NB4 (cell line): ENCODE data around the gene OVAAL.

Experiments used
- MYC ChIP-seq: IDR thresholded peaks from 2 replicates; pipeline ENCODE4 v1.6.1; 2011; ENCODE audit warnings: low read depth, low read length
- POLR2A ChIP-seq: IDR thresholded peaks from 2 replicates; pipeline ENCODE4 v1.6.1; 2011; ENCODE audit warnings: mild to moderate bottlenecking; ENCODE audit not compliant: insufficient read length; ENCODE audit errors: extremely low read depth
- TF ChIP-seq, protein P1 (sequence below): IDR thresholded peaks from one replicate; pipeline ENCODE4 v1.5.1; 2012; ENCODE audit warnings: low read depth, low read length
- TF ChIP-seq, protein P2 (sequence below): IDR thresholded peaks from 2 replicates; pipeline ENCODE4 v1.6.1; 2011; ENCODE audit warnings: low read depth, low read length

DNA sequence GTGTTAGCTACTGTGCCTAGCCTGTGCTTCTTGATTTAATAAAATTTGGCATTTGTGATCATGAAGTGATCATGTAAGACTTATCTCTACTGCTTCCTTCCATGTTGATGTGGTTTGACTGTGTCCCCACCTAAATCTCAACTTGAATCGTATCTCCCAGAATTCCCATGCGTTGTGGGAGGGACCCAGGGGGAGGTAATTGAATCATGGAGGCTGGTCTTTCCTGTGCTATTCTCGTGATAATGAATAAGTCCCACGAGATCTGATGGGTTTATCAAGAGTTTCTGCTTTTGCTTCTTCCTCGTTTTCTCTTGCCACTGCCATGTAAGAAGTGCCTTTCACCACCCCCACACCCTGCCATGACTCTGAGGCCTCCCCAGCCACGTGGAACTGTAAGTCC, at the start of gene OVAAL:
- TF ChIP-seq, protein P1, sequence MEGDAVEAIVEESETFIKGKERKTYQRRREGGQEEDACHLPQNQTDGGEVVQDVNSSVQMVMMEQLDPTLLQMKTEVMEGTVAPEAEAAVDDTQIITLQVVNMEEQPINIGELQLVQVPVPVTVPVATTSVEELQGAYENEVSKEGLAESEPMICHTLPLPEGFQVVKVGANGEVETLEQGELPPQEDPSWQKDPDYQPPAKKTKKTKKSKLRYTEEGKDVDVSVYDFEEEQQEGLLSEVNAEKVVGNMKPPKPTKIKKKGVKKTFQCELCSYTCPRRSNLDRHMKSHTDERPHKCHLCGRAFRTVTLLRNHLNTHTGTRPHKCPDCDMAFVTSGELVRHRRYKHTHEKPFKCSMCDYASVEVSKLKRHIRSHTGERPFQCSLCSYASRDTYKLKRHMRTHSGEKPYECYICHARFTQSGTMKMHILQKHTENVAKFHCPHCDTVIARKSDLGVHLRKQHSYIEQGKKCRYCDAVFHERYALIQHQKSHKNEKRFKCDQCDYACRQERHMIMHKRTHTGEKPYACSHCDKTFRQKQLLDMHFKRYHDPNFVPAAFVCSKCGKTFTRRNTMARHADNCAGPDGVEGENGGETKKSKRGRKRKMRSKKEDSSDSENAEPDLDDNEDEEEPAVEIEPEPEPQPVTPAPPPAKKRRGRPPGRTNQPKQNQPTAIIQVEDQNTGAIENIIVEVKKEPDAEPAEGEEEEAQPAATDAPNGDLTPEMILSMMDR, result no peak
- TF ChIP-seq POLR2A (no peak), MYC (no peak)
- TF ChIP-seq, protein P2, sequence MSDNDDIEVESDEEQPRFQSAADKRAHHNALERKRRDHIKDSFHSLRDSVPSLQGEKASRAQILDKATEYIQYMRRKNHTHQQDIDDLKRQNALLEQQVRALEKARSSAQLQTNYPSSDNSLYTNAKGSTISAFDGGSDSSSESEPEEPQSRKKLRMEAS, result no peak
